Keratinocyte (primary cell): ENCODE data around the gene FBXW9. TPM values are rescaled to one million over a fixed set of nuclear protein-coding genes. Genes with fewer than 3 reads are reported as not detected.

Experiments used
- DNase-seq: peaks from one replicate; pipeline ENCODE4 v3.0.0-alpha.2; 2011; ENCODE audit warnings: low read depth, missing footprints, low spot score
- FAIRE-seq: peaks from 2 replicates; lab custom pipeline; 2011; peaks lifted over from hg19 to GRCh38; lab: Jason Lieb, UNC
- H2AFZ ChIP-seq: 2 replicates; pipeline ENCODE4 v1.6.0; 2012; ENCODE audit warnings: low read length, control low read depth, inconsistent platforms; ENCODE audit not compliant: control insufficient read depth
- H3K27ac ChIP-seq: 2 replicates; pipeline ENCODE4 v1.5.1; 2011; ENCODE audit warnings: low read length; ENCODE audit not compliant: control insufficient read depth, insufficient read depth
- H3K27me3 ChIP-seq: 3 replicates; pipeline ENCODE4 v1.6.0; 2011; ENCODE audit warnings: low read length; ENCODE audit not compliant: control insufficient read depth, insufficient read depth; ENCODE audit errors: extremely low read depth
- H3K36me3 ChIP-seq, 2 experiments: 2 replicates in 1 of 2; 3 replicates in 1 of 2; pipeline ENCODE4 v1.5.1; 2011; ENCODE audit warnings: low read length in 2 of 2, mild to moderate bottlenecking in 1 of 2; ENCODE audit not compliant: control insufficient read depth in 2 of 2, insufficient read depth in 2 of 2; ENCODE audit errors: extremely low read depth in 1 of 2
- H3K4me1 ChIP-seq: 3 replicates; pipeline ENCODE4 v1.5.1; 2011; ENCODE audit warnings: low read length; ENCODE audit not compliant: control insufficient read depth, insufficient read depth; ENCODE audit errors: extremely low read depth
- H3K4me2 ChIP-seq: 3 replicates; pipeline ENCODE4 v1.6.0; 2011; ENCODE audit warnings: low read depth, low read length; ENCODE audit not compliant: control insufficient read depth, insufficient read depth; ENCODE audit errors: extremely low read depth
- H3K4me3 ChIP-seq, 3 experiments: fragments of 200-600 bp in 1 of 3; sonication (generic) in 1 of 3; 2 replicates in 2 of 3; 3 replicates in 1 of 3; pipeline ENCODE4 v1.5.1; 2011 to 2016; ENCODE audit warnings: low read length in 3 of 3, mild to moderate bottlenecking in 3 of 3, control low read depth in 2 of 3, inconsistent platforms in 1 of 3, low read depth in 1 of 3, mixed read lengths in 1 of 3, mixed run types in 1 of 3, moderate library complexity in 1 of 3; ENCODE audit not compliant: control insufficient read depth in 2 of 3, insufficient read depth in 2 of 3; ENCODE audit errors: extremely low read depth in 1 of 3
- H3K79me2 ChIP-seq: 2 replicates; pipeline ENCODE4 v1.6.0; 2012; ENCODE audit warnings: low read length; ENCODE audit not compliant: control insufficient read depth, insufficient read depth
- H3K9ac ChIP-seq: 3 replicates; pipeline ENCODE4 v1.6.0; 2011; ENCODE audit warnings: low read length; ENCODE audit not compliant: control insufficient read depth, insufficient read depth; ENCODE audit errors: extremely low read depth
- H3K9me1 ChIP-seq: 3 replicates; pipeline ENCODE4 v1.6.0; 2011; ENCODE audit warnings: low read length; ENCODE audit not compliant: control insufficient read depth, insufficient read depth; ENCODE audit errors: extremely low read depth
- H3K9me3 ChIP-seq: 2 replicates; pipeline ENCODE4 v1.5.1; 2012; ENCODE audit warnings: low read depth, low read length; ENCODE audit not compliant: control insufficient read depth
- H4K20me1 ChIP-seq: 3 replicates; pipeline ENCODE4 v1.6.0; 2011; ENCODE audit warnings: low read length; ENCODE audit not compliant: control insufficient read depth, insufficient read depth; ENCODE audit errors: extremely low read depth
- EZH2 ChIP-seq: IDR thresholded peaks from one replicate; pipeline ENCODE4 v1.6.1; 2012; ENCODE audit warnings: inconsistent platforms, mild to moderate bottlenecking, low read length, moderate library complexity
- dilution Hi-C: fragments of 300-500 bp; cut with MboI; formaldehyde crosslinking; loops from one replicate; pipeline ENCODE4 v1.7.0; 2020; ENCODE audit warnings: low sequenced_read_pairs; ENCODE audit not compliant: extremely low pct_ligation_motif_present
- polyA plus RNA-seq, 5 experiments: library from polyadenylated mRNA; depleted of rRNA in 3 of 5; stranded (reverse) in 3 of 5; stranded (forward) in 1 of 5; unstranded in 1 of 5; fragments of >200 nt; gene quantifications; 1 replicate in 1 of 5; 2 replicates in 3 of 5; 3 replicates in 1 of 5; pipeline versions ENCODE4 v1.2.1 to v1.2.3, GENCODE V29; 2011 to 2012; ENCODE audit warnings: missing spikeins in 2 of 5, low read depth in 1 of 5, low replicate concordance in 1 of 5
- TF ChIP-seq, protein P1 (sequence below), 3 experiments: IDR thresholded peaks in 1 of 3; conservative IDR thresholded peaks in 1 of 3; optimal IDR thresholded peaks in 1 of 3; 2 replicates in 2 of 3; 3 replicates in 1 of 3; pipeline versions ENCODE3 to v1.5.1; 2011; ENCODE audit warnings: low read length in 3 of 3, mild to moderate bottlenecking in 3 of 3, moderate library complexity in 2 of 3, control low read depth in 1 of 3, inconsistent platforms in 1 of 3; ENCODE audit not compliant: insufficient read depth in 2 of 3; ENCODE audit errors: extremely low read depth in 1 of 3

The FBXW9 gene
- polyA plus RNA-seq, 1 donor (not counting 4 experiments of a cell fraction or from before 2014, with no cell fraction given), result 5.6 TPM

- Histone ChIP-seq H3K79me2 (no peaks in the 10 kb centered on the region), H3K4me1 (no peaks in the 10 kb centered on the region), H3K9ac (no peak overlapping the region), H4K20me1 (no peaks in the 10 kb centered on the region), H3K9me3 (no peaks in the 10 kb centered on the region), H3K36me3 (peaks cover 18 to 21% of the 10 kb centered on the region in 2 experiments), H3K27ac (no peak overlapping the region), H3K4me3 (no peak overlapping the region), H2AFZ (no peak overlapping the region), H3K9me1 (peaks cover 3% of the 10 kb centered on the region), H3K4me2 (no peak overlapping the region), H3K27me3 (no peaks in the 10 kb centered on the region)
- no peak for TF ChIP-seq EZH2
- TF ChIP-seq, protein P1, sequence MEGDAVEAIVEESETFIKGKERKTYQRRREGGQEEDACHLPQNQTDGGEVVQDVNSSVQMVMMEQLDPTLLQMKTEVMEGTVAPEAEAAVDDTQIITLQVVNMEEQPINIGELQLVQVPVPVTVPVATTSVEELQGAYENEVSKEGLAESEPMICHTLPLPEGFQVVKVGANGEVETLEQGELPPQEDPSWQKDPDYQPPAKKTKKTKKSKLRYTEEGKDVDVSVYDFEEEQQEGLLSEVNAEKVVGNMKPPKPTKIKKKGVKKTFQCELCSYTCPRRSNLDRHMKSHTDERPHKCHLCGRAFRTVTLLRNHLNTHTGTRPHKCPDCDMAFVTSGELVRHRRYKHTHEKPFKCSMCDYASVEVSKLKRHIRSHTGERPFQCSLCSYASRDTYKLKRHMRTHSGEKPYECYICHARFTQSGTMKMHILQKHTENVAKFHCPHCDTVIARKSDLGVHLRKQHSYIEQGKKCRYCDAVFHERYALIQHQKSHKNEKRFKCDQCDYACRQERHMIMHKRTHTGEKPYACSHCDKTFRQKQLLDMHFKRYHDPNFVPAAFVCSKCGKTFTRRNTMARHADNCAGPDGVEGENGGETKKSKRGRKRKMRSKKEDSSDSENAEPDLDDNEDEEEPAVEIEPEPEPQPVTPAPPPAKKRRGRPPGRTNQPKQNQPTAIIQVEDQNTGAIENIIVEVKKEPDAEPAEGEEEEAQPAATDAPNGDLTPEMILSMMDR (optimal IDR thresholded peaks at IDR 0.05 in 1 of 3, IDR thresholded peaks at IDR 0.05 in 1 of 3, conservative IDR thresholded peaks at IDR 0.05 in 1 of 3; ENCODE audit: extremely low read depth in 1 of 3, insufficient read depth in 2 of 3, low read length in 3 of 3), result no peak
- FAIRE-seq (no peak), DNase-seq (no peak)
- dilution Hi-C loops, result no loop called here
Observed at GRCh38 chr19:12657966-12658365, 38.5 kb downstream of the FBXW9 start.

DNA sequence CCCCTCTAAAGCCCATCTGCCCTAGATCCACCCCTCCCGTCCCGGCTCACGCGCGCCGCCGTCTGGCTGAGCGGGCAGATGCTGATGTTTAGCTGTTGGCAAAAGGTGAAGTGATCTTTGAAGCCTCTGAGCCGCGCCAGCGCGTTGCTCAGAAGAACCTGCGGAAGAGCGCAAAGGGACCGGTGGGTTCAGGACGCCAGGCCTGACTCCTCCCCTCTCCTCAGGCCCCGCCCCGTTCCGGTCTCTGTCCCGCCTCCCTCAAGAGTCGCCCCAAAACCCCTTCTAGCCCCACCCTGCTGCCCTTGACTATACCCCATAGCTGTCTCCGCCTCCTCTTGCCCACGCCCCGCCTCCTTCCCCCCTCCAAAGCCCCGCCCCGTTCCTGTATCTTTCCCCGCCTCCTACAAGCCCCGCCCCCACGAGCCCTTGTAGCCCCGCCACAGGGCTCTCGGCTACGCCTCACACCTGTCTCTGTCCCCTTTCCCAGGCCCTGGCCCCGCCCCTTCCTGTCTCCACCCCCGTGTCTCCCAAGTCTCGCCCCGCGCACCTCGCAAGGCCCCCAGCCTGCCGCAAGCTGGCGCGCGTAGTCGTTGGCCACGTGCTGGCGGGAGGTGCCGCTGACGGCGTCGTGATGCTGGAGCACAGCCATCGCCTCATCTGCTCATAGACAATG is 39.4 kb downstream of the FBXW9 start:
- DNase-seq, result no peak
- peaks cover 18 to 21% of the 10 kb centered on the region in 2 experiments for H3K36me3 ChIP-seq
- H3K79me2 ChIP-seq, result no peaks in the 10 kb centered on the region
- H3K27me3 ChIP-seq, result no peaks in the 10 kb centered on the region
- dilution Hi-C loops, result no loop called here
- no peak overlapping the region for H3K27ac ChIP-seq
- H4K20me1 ChIP-seq, result no peaks in the 10 kb centered on the region
- peaks cover 3% of the 10 kb centered on the region for H3K9me1 ChIP-seq
- H3K4me2 ChIP-seq, result no peak overlapping the region
- no peaks in the 10 kb centered on the region for H3K9me3 ChIP-seq
- FAIRE-seq, result no peak
- H3K9ac ChIP-seq, result no peak overlapping the region
- TF ChIP-seq, protein P1 (optimal IDR thresholded peaks at IDR 0.05 in 1 of 3, IDR thresholded peaks at IDR 0.05 in 1 of 3, conservative IDR thresholded peaks at IDR 0.05 in 1 of 3; ENCODE audit: extremely low read depth in 1 of 3, insufficient read depth in 2 of 3, low read length in 3 of 3), result no peak
- TF ChIP-seq EZH2, result no peak
- H3K4me1 ChIP-seq, result no peaks in the 10 kb centered on the region
- no peak overlapping the region for H2AFZ ChIP-seq
- H3K4me3 ChIP-seq, result no peak overlapping the region
